ENCODE results near the gene FDX1. TPM values are rescaled to one million over a fixed set of nuclear protein-coding genes. Genes with fewer than 3 reads are reported as not detected.

The FDX1 gene
- total and polyA plus RNA-seq, 3 experiments from 2014 or later, result 13.8 to 19.0 (median 14.4) TPM

DNA sequence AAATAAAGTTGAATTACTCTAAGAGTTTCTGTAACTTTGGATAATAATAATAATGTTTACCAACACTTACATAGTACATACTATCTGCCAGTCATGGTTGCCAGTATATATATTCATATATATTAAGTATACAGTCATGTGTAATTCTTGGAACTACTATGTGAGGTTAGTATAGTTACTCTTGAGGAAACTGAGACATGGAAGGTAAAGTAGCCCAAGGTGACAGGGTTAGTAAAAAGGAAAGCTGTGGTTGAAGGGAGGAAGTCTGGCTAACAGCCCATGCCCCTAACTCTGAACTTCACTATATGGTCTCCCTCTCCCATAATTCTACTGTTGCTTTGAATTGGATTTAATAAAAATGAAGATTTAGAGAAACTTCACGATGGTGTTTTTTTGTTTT, 24.9 kb downstream of the FDX1 start:
- POLR2A ChIA-PET, result no interaction called here

GRCh38 chr11:110455718-110456117, 26.0 kb downstream of the FDX1 start:
- ChIA-PET CTCF (interaction anchor here (0.7 to 1.1 kb wide), 2 partner anchors 23 to 26 kb away, joined by 3 read pairs; partner anchors contain the start of gene FDX1), POLR2A (no interaction called here)
- Mint-ChIP-seq H3K4me1 (peaks cover 49 to 61% (median 54%) of the 10 kb centered on the region in 3 donors), H3K9me3 (no peaks in the 10 kb centered on the region), H3K27ac (peak overlapping the region in 4 of 8 donors; percentile 9 to 77 (median 18)), H3K36me3 (peaks cover 5 to 49% (median 17%) of the 10 kb centered on the region in 3 donors), H3K4me3 (no peak overlapping the region), H3K27me3 (no peaks in the 10 kb centered on the region)
- Histone ChIP-seq H3K9me3 (ENCODE audit: low read length) (no peaks in the 10 kb centered on the region), H3K4me1 (ENCODE audit: insufficient read depth, low read length) (peaks cover 17% of the 10 kb centered on the region), H3K27me3 (ENCODE audit: insufficient read depth, low read length, poor library complexity, severe bottlenecking) (no peaks in the 10 kb centered on the region), H3K36me3 (ENCODE audit: insufficient read depth, low read length) (peaks cover 7% of the 10 kb centered on the region), H3K4me3 (ENCODE audit: low read length) (no peak overlapping the region), H3K27ac (ENCODE audit: low read depth, low read length) (no peak overlapping the region)
- DNase-seq, result no peak

More for the DNA sequence above, 24.9 kb downstream of the FDX1 start:
- Mint-ChIP-seq H3K4me1 (peaks cover 51 to 63% (median 57%) of the 10 kb centered on the region in 3 donors), H3K27ac (no peak overlapping the region), H3K36me3 (peaks cover 5 to 43% (median 9%) of the 10 kb centered on the region in 3 donors), H3K9me3 (no peaks in the 10 kb centered on the region), H3K27me3 (no peaks in the 10 kb centered on the region), H3K4me3 (no peak overlapping the region)
- CTCF ChIA-PET, result no interaction called here
- H3K4me1 ChIP-seq (ENCODE audit: insufficient read depth, low read length), result peaks cover 17% of the 10 kb centered on the region
- H3K4me3 ChIP-seq (ENCODE audit: low read length), result no peak overlapping the region
- no peaks in the 10 kb centered on the region for H3K9me3 ChIP-seq (ENCODE audit: low read length)
- no peak for DNase-seq
- H3K27me3 ChIP-seq (ENCODE audit: insufficient read depth, low read length, poor library complexity, severe bottlenecking), result no peaks in the 10 kb centered on the region
- no peak overlapping the region for H3K27ac ChIP-seq (ENCODE audit: low read depth, low read length)
- peaks cover 7% of the 10 kb centered on the region for H3K36me3 ChIP-seq (ENCODE audit: insufficient read depth, low read length)

GRCh38 chr11:110463153-110463552, 33.4 kb downstream of the FDX1 start:
- Histone ChIP-seq H3K9me3 (ENCODE audit: low read length) (no peaks in the 10 kb centered on the region), H3K36me3 (ENCODE audit: insufficient read depth, low read length) (peaks cover 7% of the 10 kb centered on the region), H3K27me3 (ENCODE audit: insufficient read depth, low read length, poor library complexity, severe bottlenecking) (no peaks in the 10 kb centered on the region), H3K4me1 (ENCODE audit: insufficient read depth, low read length) (no peaks in the 10 kb centered on the region), H3K4me3 (ENCODE audit: low read length) (no peak overlapping the region), H3K27ac (ENCODE audit: low read depth, low read length) (no peak overlapping the region)
- no peak overlapping the region for H3K4me3 Mint-ChIP-seq
- H3K4me1 Mint-ChIP-seq, result peaks cover 0 to 7% (median 0%) of the 10 kb centered on the region in 3 donors
- CTCF ChIA-PET, result interaction anchor here (1.0 to 1.2 kb wide), 2 partner anchors 16 to 764 kb away, joined by 4 read pairs; no protein-coding TSS in a partner anchor
- DNase-seq, result peak in 3 of 5 donors; percentile 21 to 48 (median 24)
- no peaks in the 10 kb centered on the region for H3K9me3 Mint-ChIP-seq
- no peaks in the 10 kb centered on the region for H3K27me3 Mint-ChIP-seq
- no peak overlapping the region for H3K27ac Mint-ChIP-seq
- H3K36me3 Mint-ChIP-seq, result peaks cover 5 to 65% (median 24%) of the 10 kb centered on the region in 3 donors
- POLR2A ChIA-PET, result no interaction called here

GRCh38 chr11:110465231-110465630, 35.5 kb downstream of the FDX1 start:
- Histone ChIP-seq H3K9me3 (ENCODE audit: low read length) (no peaks in the 10 kb centered on the region), H3K27me3 (ENCODE audit: insufficient read depth, low read length, poor library complexity, severe bottlenecking) (no peaks in the 10 kb centered on the region), H3K4me1 (ENCODE audit: insufficient read depth, low read length) (no peaks in the 10 kb centered on the region), H3K27ac (ENCODE audit: low read depth, low read length) (no peak overlapping the region), H3K4me3 (ENCODE audit: low read length) (no peak overlapping the region), H3K36me3 (ENCODE audit: insufficient read depth, low read length) (no peaks in the 10 kb centered on the region)
- no peak overlapping the region for H3K4me3 Mint-ChIP-seq
- no peaks in the 10 kb centered on the region for H3K27me3 Mint-ChIP-seq
- no peaks in the 10 kb centered on the region for H3K9me3 Mint-ChIP-seq
- peaks cover 5 to 52% (median 23%) of the 10 kb centered on the region in 3 donors for H3K36me3 Mint-ChIP-seq
- ChIA-PET CTCF (no interaction called here), POLR2A (no interaction called here)
- peaks cover 0 to 7% (median 0%) of the 10 kb centered on the region in 3 donors for H3K4me1 Mint-ChIP-seq
- DNase-seq, result no peak
- H3K27ac Mint-ChIP-seq, result peak overlapping the region in 1 of 8 donors; percentile 75

GRCh38 chr11:110467556-110467955, 37.8 kb downstream of the FDX1 start:
- ChIA-PET CTCF (no interaction called here), POLR2A (no interaction called here)
- Histone ChIP-seq H3K27me3 (ENCODE audit: insufficient read depth, low read length, poor library complexity, severe bottlenecking) (no peaks in the 10 kb centered on the region), H3K36me3 (ENCODE audit: insufficient read depth, low read length) (no peaks in the 10 kb centered on the region), H3K4me1 (ENCODE audit: insufficient read depth, low read length) (no peaks in the 10 kb centered on the region), H3K9me3 (ENCODE audit: low read length) (no peaks in the 10 kb centered on the region), H3K4me3 (ENCODE audit: low read length) (no peak overlapping the region), H3K27ac (ENCODE audit: low read depth, low read length) (no peak overlapping the region)
- peaks cover 5 to 41% (median 14%) of the 10 kb centered on the region in 3 donors for H3K36me3 Mint-ChIP-seq
- no peaks in the 10 kb centered on the region for H3K27me3 Mint-ChIP-seq
- H3K27ac Mint-ChIP-seq, result no peak overlapping the region
- DNase-seq, result no peak
- no peaks in the 10 kb centered on the region for H3K9me3 Mint-ChIP-seq
- H3K4me3 Mint-ChIP-seq, result no peak overlapping the region
- peaks cover 0 to 2% (median 0%) of the 10 kb centered on the region in 3 donors for H3K4me1 Mint-ChIP-seq

GRCh38 chr11:110468121-110468520, 38.4 kb downstream of the FDX1 start:
- no peaks in the 10 kb centered on the region for H3K4me1 ChIP-seq (ENCODE audit: insufficient read depth, low read length)
- Mint-ChIP-seq H3K36me3 (peaks cover 3 to 39% (median 12%) of the 10 kb centered on the region in 3 donors), H3K27me3 (no peaks in the 10 kb centered on the region), H3K4me1 (peaks cover 0 to 2% (median 0%) of the 10 kb centered on the region in 3 donors), H3K9me3 (no peaks in the 10 kb centered on the region), H3K27ac (no peak overlapping the region), H3K4me3 (no peak overlapping the region)
- no peaks in the 10 kb centered on the region for H3K36me3 ChIP-seq (ENCODE audit: insufficient read depth, low read length)
- DNase-seq, result no peak
- no peaks in the 10 kb centered on the region for H3K27me3 ChIP-seq (ENCODE audit: insufficient read depth, low read length, poor library complexity, severe bottlenecking)
- H3K9me3 ChIP-seq (ENCODE audit: low read length), result no peaks in the 10 kb centered on the region
- H3K27ac ChIP-seq (ENCODE audit: low read depth, low read length), result no peak overlapping the region
- ChIA-PET CTCF (no interaction called here), POLR2A (no interaction called here)
- no peak overlapping the region for H3K4me3 ChIP-seq (ENCODE audit: low read length)

- Mint-ChIP-seq H3K9me3 (no peaks in the 10 kb centered on the region), H3K27me3 (no peaks in the 10 kb centered on the region), H3K36me3 (peaks cover 0 to 31% (median 11%) of the 10 kb centered on the region in 3 donors), H3K4me3 (no peak overlapping the region), H3K27ac (no peak overlapping the region), H3K4me1 (peaks cover 0 to 2% (median 0%) of the 10 kb centered on the region in 3 donors)
- Histone ChIP-seq H3K36me3 (ENCODE audit: insufficient read depth, low read length) (no peaks in the 10 kb centered on the region), H3K4me1 (ENCODE audit: insufficient read depth, low read length) (no peaks in the 10 kb centered on the region), H3K9me3 (ENCODE audit: low read length) (no peaks in the 10 kb centered on the region), H3K4me3 (ENCODE audit: low read length) (no peak overlapping the region), H3K27me3 (ENCODE audit: insufficient read depth, low read length, poor library complexity, severe bottlenecking) (no peaks in the 10 kb centered on the region), H3K27ac (ENCODE audit: low read depth, low read length) (no peak overlapping the region)
- POLR2A ChIA-PET, result no interaction called here
- DNase-seq, result no peak
- CTCF ChIA-PET, result interaction anchor here (0.6 to 0.9 kb wide), 2 partner anchors 9 to 12 kb away, joined by 3 to 4 read pairs; no protein-coding TSS in a partner anchor
Observed at GRCh38 chr11:110469127-110469526, 39.4 kb downstream of the FDX1 start.

DNA sequence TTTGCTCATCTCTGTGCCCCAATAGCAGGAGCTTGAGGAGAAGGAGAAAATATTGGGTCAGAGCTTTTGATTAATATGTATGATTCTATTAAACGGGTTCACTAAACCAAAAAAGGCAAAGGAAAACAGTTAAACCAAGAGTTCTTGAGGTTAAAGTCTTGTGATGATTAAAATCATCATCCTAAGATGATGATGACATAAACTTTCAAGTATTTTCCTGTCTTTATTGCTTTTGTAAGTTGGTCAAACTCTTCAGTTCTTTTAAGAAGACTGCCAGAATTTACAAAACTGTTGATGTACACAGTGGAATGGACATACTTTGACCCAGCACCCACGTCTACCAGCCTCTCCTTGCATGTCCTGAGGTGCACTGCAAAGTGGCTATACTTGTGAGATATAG, 41.0 kb downstream of the FDX1 start:
- Histone ChIP-seq H3K4me3 (ENCODE audit: low read length) (no peak overlapping the region), H3K9me3 (ENCODE audit: low read length) (no peaks in the 10 kb centered on the region), H3K4me1 (ENCODE audit: insufficient read depth, low read length) (no peaks in the 10 kb centered on the region), H3K27ac (ENCODE audit: low read depth, low read length) (no peak overlapping the region), H3K36me3 (ENCODE audit: insufficient read depth, low read length) (no peaks in the 10 kb centered on the region), H3K27me3 (ENCODE audit: insufficient read depth, low read length, poor library complexity, severe bottlenecking) (no peaks in the 10 kb centered on the region)
- Mint-ChIP-seq H3K27ac (peak overlapping the region in 1 of 8 donors; percentile 30), H3K9me3 (no peaks in the 10 kb centered on the region), H3K4me1 (peaks cover 0 to 4% (median 0%) of the 10 kb centered on the region in 3 donors), H3K27me3 (no peaks in the 10 kb centered on the region), H3K4me3 (no peak overlapping the region), H3K36me3 (peaks cover 0 to 22% (median 11%) of the 10 kb centered on the region in 3 donors)
- CTCF ChIA-PET, result interaction anchor here (1.2 kb wide), 1 partner anchor 35 kb away, joined by 3 read pairs; no protein-coding TSS in a partner anchor
- POLR2A ChIA-PET, result no interaction called here
- no peak for DNase-seq

All from CD8-positive, alpha-beta memory T cell (primary cell).